MM.1S (cell line): ENCODE data around the gene SEMA3G.

ENCODE experiments used
- DNase-seq: peaks from one replicate; pipeline ENCODE4 v3.0.0-alpha.2; 2015
- H2AFZ ChIP-seq: fragments of 300-600 bp; sonication (generic); 2 replicates; pipeline ENCODE4 v1.6.0; 2016; ENCODE audit warnings: antibody characterized with exemption, low read length
- H3F3A ChIP-seq: fragments of 300-600 bp; sonication (generic); 2 replicates; pipeline ENCODE4 v1.6.1; 2016; ENCODE audit warnings: mild to moderate bottlenecking, antibody characterized with exemption, low read length, moderate library complexity, mixed read lengths; ENCODE audit not compliant: insufficient read depth
- H3K27ac ChIP-seq: fragments of 300-600 bp; sonication (generic); 2 replicates; pipeline ENCODE4 v1.5.1; 2016; ENCODE audit warnings: mild to moderate bottlenecking, low read length
- H3K27me3 ChIP-seq: fragments of 300-600 bp; sonication (generic); replicated peaks from 2 replicates; pipeline ENCODE4 v1.6.0; 2016; ENCODE audit warnings: low read length; ENCODE audit not compliant: insufficient read depth
- H3K36me3 ChIP-seq: fragments of 300-600 bp; sonication (generic); replicated peaks from 2 replicates; pipeline ENCODE4 v1.6.1; 2016; ENCODE audit warnings: mild to moderate bottlenecking, low read length, mixed read lengths; ENCODE audit not compliant: insufficient read depth
- H3K4me1 ChIP-seq: fragments of 300-600 bp; sonication (generic); 2 replicates; pipeline ENCODE4 v1.6.1; 2016; ENCODE audit warnings: low read length, mixed read lengths
- H3K4me2 ChIP-seq: fragments of 300-600 bp; sonication (generic); 2 replicates; pipeline ENCODE4 v1.6.0; 2016; ENCODE audit warnings: low read depth, low read length
- H3K4me3 ChIP-seq: fragments of 300-600 bp; sonication (generic); 2 replicates; pipeline ENCODE4 v1.5.1; 2016; ENCODE audit warnings: low read length, mixed read lengths
- H3K79me2 ChIP-seq: fragments of 300-600 bp; sonication (generic); 2 replicates; pipeline ENCODE4 v1.6.1; 2016; ENCODE audit warnings: mixed run types, low read length, mixed read lengths
- H3K9ac ChIP-seq: fragments of 300-600 bp; sonication (generic); 2 replicates; pipeline ENCODE4 v1.6.1; 2016; ENCODE audit warnings: low read length, mixed read lengths
- H3K9me2 ChIP-seq: fragments of 300-600 bp; sonication (generic); replicated peaks from 2 replicates; pipeline ENCODE4 v1.6.1; 2016; ENCODE audit warnings: mild to moderate bottlenecking, low read length, mixed read lengths; ENCODE audit not compliant: insufficient read depth
- H3K9me3 ChIP-seq: fragments of 300-600 bp; sonication (generic); replicated peaks from 2 replicates; pipeline ENCODE4 v1.6.1; 2016; ENCODE audit warnings: mild to moderate bottlenecking, low read length, mixed read lengths; ENCODE audit not compliant: insufficient read depth
- H4K20me1 ChIP-seq: fragments of 300-600 bp; sonication (generic); 2 replicates; pipeline ENCODE4 v1.6.1; 2016; ENCODE audit warnings: mild to moderate bottlenecking, low read length, moderate library complexity, mixed read lengths; ENCODE audit not compliant: insufficient read depth
- EZH2 ChIP-seq: fragments of 300-600 bp; sonication (generic); optimal IDR thresholded peaks from 2 replicates; pipeline ENCODE3; 2017; ENCODE audit warnings: low read depth, mild to moderate bottlenecking, antibody characterized with exemption, low read length, mixed read lengths
- EZH2phosphoT487 ChIP-seq: fragments of 300-600 bp; sonication (generic); IDR thresholded peaks from 2 replicates; pipeline ENCODE4 v1.6.1; 2018; ENCODE audit warnings: antibody characterized with exemption, low read length
- TF ChIP-seq, protein P1 (sequence below): fragments of 300-600 bp; sonication (generic); IDR thresholded peaks from 2 replicates; pipeline ENCODE4 v1.5.1; 2016; ENCODE audit warnings: antibody characterized with exemption, low read length, mixed read lengths

SEMA3G gene

DNA sequence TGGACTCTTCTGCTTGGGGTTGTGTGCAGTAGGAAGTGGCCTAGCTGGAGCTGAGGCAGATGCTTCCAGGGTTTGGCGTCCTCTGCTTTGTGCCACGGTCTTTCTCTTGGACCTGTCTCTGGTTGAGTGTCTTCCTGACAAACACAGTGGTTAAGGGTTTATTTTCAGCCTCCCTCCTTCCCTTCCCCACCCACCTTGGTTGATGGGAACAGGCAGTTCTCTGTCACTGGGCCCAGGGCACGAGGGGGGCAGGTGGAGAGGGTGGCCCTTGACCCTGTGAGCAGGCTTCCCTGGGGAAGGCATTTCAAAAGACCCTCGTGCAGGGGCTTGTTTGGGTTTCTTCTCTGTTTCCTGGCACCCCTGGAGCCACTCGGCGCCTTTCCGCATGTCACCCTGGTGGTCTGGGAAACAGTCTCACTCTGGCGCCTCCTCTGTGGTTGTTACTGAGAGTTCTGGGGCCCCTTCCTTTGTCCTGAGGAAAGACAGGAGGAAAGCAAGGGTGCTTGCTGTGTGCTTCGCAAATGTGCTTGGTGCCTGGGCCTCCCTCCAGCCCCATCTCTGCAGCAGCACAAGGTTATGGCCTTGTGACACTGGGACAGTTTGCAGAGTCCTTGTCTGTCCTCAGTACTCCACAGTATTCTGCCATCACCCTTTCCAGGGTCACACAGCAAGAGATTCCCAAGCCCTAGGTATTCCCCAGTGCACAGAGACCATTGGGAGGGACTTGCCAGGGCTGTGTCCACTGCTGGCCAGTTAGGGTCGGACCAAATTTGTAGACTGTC, 40.0 kb upstream of the SEMA3G start:
- no peaks in the 10 kb centered on the region for H3F3A ChIP-seq
- no peak overlapping the region for H3K4me2 ChIP-seq
- H3K36me3 ChIP-seq = no peaks in the 10 kb centered on the region
- no peaks in the 10 kb centered on the region for H4K20me1 ChIP-seq
- no peak overlapping the region for H3K27ac ChIP-seq
- H3K27me3 ChIP-seq = no peaks in the 10 kb centered on the region
- no peaks in the 10 kb centered on the region for H3K9me3 ChIP-seq
- H3K9me2 ChIP-seq = no peaks in the 10 kb centered on the region
- no peak overlapping the region for H3K4me3 ChIP-seq
- DNase-seq = no peak
- H3K79me2 ChIP-seq = no peaks in the 10 kb centered on the region
- TF ChIP-seq, protein P1, sequence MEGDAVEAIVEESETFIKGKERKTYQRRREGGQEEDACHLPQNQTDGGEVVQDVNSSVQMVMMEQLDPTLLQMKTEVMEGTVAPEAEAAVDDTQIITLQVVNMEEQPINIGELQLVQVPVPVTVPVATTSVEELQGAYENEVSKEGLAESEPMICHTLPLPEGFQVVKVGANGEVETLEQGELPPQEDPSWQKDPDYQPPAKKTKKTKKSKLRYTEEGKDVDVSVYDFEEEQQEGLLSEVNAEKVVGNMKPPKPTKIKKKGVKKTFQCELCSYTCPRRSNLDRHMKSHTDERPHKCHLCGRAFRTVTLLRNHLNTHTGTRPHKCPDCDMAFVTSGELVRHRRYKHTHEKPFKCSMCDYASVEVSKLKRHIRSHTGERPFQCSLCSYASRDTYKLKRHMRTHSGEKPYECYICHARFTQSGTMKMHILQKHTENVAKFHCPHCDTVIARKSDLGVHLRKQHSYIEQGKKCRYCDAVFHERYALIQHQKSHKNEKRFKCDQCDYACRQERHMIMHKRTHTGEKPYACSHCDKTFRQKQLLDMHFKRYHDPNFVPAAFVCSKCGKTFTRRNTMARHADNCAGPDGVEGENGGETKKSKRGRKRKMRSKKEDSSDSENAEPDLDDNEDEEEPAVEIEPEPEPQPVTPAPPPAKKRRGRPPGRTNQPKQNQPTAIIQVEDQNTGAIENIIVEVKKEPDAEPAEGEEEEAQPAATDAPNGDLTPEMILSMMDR = no peak
- TF ChIP-seq EZH2 (no peak), EZH2phosphoT487 (no peak)
- no peak overlapping the region for H2AFZ ChIP-seq
- no peak overlapping the region for H3K9ac ChIP-seq
- H3K4me1 ChIP-seq = no peaks in the 10 kb centered on the region

DNA sequence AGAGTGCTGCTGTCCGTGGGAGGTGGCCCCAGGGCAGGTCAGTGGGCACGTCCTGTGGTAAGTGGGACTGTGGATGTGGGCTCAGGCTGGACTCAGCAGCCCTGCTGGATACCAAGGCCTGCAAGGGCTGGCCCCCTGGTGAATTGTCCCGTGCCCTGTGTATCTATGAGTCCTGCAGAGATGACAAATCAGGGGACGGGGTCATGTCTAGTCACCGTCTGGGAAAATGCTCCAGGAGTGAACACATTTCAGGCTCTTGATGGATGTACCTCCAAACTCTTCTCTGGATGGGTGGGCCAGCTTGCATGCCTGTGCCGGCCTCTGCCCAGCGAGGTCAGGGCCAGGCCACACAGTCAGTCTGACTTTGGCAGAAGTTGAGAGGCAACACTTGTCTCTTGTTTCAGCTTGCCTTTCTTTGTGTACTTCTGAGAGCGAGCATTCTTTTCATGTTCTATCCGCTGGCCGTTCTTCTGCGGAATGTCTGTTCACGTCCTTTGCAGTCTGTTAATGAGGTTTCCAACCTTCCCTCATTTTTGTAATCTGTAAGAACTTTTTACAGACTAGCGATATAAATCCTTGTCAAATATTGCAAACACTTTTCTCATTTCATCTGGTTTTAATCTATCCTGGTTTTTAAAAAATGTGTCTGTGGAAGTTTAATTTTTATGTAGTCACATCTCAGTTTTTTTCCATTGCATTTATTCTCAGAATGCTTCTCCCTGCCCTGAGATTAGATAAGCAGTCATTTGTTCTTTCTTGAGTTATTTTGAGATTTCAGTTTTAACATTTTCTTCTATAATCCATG, 38.9 kb upstream of the SEMA3G start:
- Histone ChIP-seq H3F3A (no peaks in the 10 kb centered on the region), H4K20me1 (no peaks in the 10 kb centered on the region), H3K79me2 (no peaks in the 10 kb centered on the region), H3K4me3 (no peak overlapping the region), H3K9me3 (no peaks in the 10 kb centered on the region), H3K9ac (no peak overlapping the region), H3K4me1 (no peaks in the 10 kb centered on the region), H3K9me2 (no peaks in the 10 kb centered on the region), H2AFZ (no peak overlapping the region), H3K36me3 (no peaks in the 10 kb centered on the region), H3K27ac (no peak overlapping the region), H3K27me3 (no peaks in the 10 kb centered on the region), H3K4me2 (no peak overlapping the region)
- DNase-seq = no peak
- TF ChIP-seq EZH2phosphoT487 = no peak
- no peak for TF ChIP-seq EZH2
- TF ChIP-seq, protein P1 = no peak

DNA sequence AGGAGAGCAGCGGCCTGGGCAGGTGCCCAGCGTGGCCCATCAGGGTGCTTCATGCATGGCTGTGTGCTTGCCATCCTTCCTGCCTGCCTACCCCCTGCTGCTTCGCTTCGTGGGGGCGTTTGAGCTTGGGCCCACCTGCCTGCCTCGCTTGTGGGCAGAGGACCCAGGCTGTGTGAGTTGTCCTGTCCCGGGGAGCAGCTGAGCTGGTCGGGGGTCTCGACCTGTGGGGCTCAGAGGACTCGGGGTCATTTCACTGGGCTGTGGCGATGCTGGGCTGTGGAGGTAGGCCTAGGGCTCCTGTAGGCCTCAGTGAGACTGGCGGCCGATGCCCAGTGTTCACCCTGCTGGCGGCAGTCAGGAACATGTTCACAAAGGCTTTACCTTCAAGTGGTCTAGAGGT, 38.2 kb upstream of the SEMA3G start:
- Histone ChIP-seq H3F3A (no peaks in the 10 kb centered on the region), H3K79me2 (no peaks in the 10 kb centered on the region), H3K27me3 (no peaks in the 10 kb centered on the region), H3K4me3 (no peak overlapping the region), H4K20me1 (no peaks in the 10 kb centered on the region), H3K9me3 (no peaks in the 10 kb centered on the region), H3K36me3 (no peaks in the 10 kb centered on the region), H3K27ac (no peak overlapping the region), H3K4me1 (no peaks in the 10 kb centered on the region), H3K4me2 (no peak overlapping the region), H2AFZ (no peak overlapping the region), H3K9ac (no peak overlapping the region), H3K9me2 (no peaks in the 10 kb centered on the region)
- DNase-seq = no peak
- TF ChIP-seq, protein P1 = no peak
- no peak for TF ChIP-seq EZH2
